ENCODE measurements around the gene ERCC1.

- TF ChIP-seq POLR2A (IDR thresholded peaks at IDR 0.05; ENCODE audit: low read depth, low read length) (no peak), POLR2AphosphoS5 (IDR thresholded peaks at IDR 0.05; ENCODE audit: low read depth, low read length) (no peak)
Measured at GRCh38 chr19:45446295-45446694, 22.6 kb upstream of the ERCC1 start.
